ENCODE results near the gene TRMT10A. TPM values are rescaled to one million over a fixed set of nuclear protein-coding genes. Genes with fewer than 3 reads are reported as not detected.
A peak's percentile ranks its signal among the peaks of the same experiment; 100 is the strongest.
"Not testable (repeated sequence)": the region's sequence is repeated elsewhere in the genome, so short reads cannot be mapped to it uniquely, and the experiment has no call there.

TRMT10A gene
- total RNA-seq, 1 donor from 2014 or later: 3.9 TPM

- ATAC-seq: no peak
Observed at GRCh38 chr4:99540277-99540939, 23.4 kb downstream of the TRMT10A start.

DNA sequence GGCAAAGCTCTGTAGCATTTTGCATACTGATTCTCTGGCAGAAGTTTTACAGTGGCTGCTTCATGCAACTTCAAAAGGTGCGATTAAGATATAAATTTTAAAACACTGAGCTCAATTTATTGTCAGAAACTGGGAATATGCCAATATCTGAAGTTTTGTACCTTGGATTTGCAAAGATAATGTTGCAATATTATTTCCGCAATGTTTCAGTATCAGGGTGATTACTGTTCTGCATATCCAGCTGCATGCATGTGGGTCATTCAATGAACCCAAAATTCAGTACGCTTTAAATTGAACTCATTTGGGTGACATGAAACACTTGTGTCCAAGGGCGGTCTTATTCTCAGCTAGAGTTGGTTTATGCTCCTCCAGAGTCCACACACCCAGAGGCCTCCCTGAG, 26.2 kb downstream of the TRMT10A start:
- no peak for ATAC-seq

DNA sequence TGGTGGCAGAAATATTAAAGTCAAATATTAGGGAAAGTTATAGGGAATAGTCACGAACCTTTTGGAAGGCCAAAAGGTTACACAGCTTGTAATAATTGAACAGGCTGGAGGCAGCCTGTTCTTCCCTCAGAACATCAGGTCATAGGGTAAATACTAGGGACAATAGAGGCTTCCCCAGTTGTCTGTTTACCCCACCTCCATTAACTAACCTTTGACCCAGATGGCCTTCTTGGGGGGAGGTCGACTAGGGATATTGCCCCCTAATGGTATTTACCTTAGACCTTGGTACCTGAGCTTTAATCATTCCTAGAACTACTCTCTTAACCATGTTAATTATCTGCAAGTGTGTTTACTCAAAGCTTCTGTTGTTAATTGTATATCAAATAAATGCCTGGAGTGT, 27.0 kb downstream of the TRMT10A start:
- no peak for ATAC-seq

DNA sequence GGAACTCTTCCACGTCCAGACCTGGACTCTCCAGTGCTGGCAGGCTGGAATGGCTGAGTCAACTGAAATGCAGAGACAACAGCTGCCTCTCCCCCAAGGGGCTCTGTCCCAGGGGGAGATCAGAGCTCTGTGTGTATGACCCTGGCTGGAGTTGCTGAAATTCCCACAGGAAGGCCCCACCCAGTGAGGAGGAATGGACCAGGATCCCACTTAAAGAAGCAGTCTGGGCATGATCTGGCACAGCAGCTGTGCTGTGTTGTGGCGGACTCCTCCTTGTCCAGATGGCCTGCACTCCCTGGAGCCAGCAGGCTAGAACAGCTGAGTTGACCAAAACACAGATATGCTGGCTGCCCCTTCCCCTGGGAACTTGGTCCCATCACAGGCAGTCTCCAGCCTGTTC, 27.6 kb downstream of the TRMT10A start:
- no peak for ATAC-seq

DNA sequence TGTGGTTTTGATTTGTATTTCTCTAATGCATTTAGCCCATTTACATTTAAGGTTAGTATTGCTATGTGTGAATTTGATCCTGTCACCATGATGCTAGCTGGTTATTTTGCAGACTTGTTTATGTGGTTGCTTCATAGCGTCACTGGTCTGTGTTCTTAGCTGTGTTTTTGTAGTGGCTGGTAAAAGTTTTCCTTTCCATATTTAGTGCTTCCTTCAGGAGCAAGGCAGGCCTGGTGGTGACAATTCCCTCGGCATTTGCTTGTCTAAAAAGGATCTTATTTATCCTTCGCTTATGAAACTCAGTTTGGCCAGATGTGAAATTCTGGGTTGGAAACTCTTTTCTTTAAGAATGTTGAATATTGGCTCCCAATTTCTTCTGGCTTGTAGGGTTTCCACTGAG, 29.1 kb downstream of the TRMT10A start:
- not testable (repeated sequence) for ATAC-seq

- ATAC-seq: no peak
Observed at GRCh38 chr4:99529956-99530355, 33.9 kb downstream of the TRMT10A start.

DNA sequence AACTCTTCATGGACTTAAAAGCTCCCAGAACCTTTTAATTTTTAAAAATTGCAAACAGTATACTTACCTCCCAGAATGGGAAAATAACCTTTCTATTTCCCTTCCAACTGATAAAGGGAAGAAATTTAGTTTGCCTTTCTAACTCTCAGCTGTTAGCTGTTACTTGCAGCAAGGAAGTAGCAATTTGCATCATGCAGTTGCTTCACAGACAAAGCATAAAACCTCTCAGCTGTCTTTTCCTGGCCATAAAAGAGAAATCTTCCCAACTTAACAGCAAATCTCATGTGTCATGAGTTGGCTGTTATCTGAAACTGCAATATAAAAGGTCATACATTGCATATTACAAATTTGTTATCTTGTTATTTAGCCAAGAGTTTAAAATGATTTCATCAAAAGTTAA, 34.6 kb downstream of the TRMT10A start:
- no peak for ATAC-seq

- ATAC-seq: no peak
Observed at GRCh38 chr4:99518601-99519295, 45.1 kb downstream of the TRMT10A start.

GRCh38 chr4:99510721-99511120, 53.1 kb downstream of the TRMT10A start, which contains the start of gene C4orf17:
C4orf17 (plus strand) TSS chr4:99511021; CDS start chr4:99513082, 2,061 bp downstream.
- ATAC-seq: no peak

- ATAC-seq: peak; percentile 39
Observed at GRCh38 chr4:99507762-99508161, 56.1 kb downstream of the TRMT10A start.

DNA sequence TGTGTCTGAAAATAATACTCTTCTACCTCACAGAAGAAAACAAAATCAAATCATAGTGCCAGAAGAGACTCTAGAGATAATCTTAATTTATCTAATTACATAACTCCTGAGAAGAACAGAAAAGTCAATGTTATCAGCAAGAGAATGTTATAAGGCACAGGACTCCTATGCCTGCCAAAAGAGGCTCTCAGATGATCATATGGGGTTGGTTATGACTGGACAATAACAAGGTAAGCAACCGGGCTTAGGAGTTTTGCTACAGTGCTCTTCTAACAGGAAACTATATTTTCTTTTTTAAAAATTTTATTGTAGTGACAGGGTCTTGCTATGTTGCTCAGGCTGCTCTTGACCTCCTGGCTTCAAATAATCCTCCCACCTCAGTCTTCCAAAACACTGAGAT, 56.5 kb downstream of the TRMT10A start:
- no peak for ATAC-seq

- no peak for ATAC-seq
Observed at GRCh38 chr4:99506781-99507180, 57.1 kb downstream of the TRMT10A start.

DNA sequence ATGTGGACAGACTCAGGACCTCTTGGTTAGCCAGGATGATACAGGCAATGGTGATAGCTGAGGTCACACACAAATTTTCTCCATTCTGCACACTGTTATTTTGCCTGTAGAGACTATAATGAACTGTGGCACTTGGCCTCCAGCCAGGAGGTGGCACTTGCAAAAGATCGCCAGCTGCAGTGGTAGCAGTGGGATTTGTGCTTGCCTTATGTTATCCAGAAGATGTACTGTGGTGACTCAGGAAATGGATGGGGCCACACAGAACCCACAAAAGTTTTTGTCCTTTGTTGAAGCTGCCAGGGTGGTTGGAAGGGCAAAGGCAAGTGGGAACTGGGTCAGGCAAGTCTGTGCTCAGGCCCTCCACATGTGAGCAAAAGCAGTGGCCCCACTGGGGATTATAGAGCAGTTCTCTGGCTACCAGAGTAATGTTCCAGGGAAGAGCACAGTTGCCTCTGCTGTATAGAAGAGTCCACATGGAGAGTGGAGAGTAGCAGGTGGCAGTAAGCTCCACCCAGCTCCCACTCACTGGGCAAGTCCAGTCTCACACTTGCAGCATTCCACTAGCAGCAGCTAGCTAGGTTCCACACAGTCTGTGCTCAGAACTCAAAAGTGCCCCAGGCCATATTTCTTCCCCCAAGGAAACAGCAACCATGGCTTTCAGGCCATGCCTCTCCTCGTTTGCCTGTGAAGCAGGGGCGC, 58.9 kb downstream of the TRMT10A start:
- ATAC-seq: peak; percentile 61

Other genes starting within 250 kb of the TRMT10A start
- 14.2 TPM for gene ADH1B, start 242.6 kb downstream of the TRMT10A start, total RNA-seq
- 0.64 TPM for gene ADH1C, start 211.3 kb downstream of the TRMT10A start, total RNA-seq
- 120 TPM for gene ADH7, start 128.7 kb downstream of the TRMT10A start, total RNA-seq
- not detected for gene C4orf17, start 53.0 kb downstream of the TRMT10A start, total RNA-seq
- not detected for gene MTTP, start 10.8 kb upstream of the TRMT10A start, total RNA-seq
- gene C4orf54, start 93.8 kb upstream of the TRMT10A start, total RNA-seq: not detected